ENCODE results near the gene ICE1. TPM values are rescaled to one million over a fixed set of nuclear protein-coding genes. Genes with fewer than 3 reads are reported as not detected.

Gene ICE1
- total and polyA plus RNA-seq, 9 of the 15 experiments (the other 6 are each of a cell fraction or from before 2014, with no cell fraction given) = 4.9 to 47.4 (median 28.2) TPM

GRCh38 chr5:5419291-5420210, 2.9 kb upstream of the ICE1 start (continued):
- TF ChIP-seq TBL1XR1 (IDR thresholded peaks at IDR 0.05; ENCODE audit: low read length in 2 of 2) (peak in 1 of 2 experiments; percentile 29; a peak in 1 of 4 replicates), ZNF282 (CRISPR knock-in tag; IDR thresholded peaks at IDR 0.05) (no peak), HNRNPH1 (optimal IDR thresholded peaks at IDR 0.05; ENCODE audit: low read depth, low read length) (no peak), CHD4 (IDR thresholded peaks at IDR 0.05; ENCODE audit: insufficient read depth, insufficient replicate concordance, low read depth, low read length, poor library complexity, severe bottlenecking) (no peak), HDAC8 (tag; IDR thresholded peaks at IDR 0.05) (no peak), SNIP1 (IDR thresholded peaks at IDR 0.05; ENCODE audit: low read depth) (no peak), STAG1 (CRISPR knock-in tag; IDR thresholded peaks at IDR 0.05; ENCODE audit: borderline replicate concordance) (peak; percentile 21; the same call in 1 of the 2 replicates), REST (IDR thresholded peaks at IDR 0.05; ENCODE audit: borderline replicate concordance) (peak; percentile 70; the same call in 1 of the 2 replicates), REST (CRISPR knock-in tag; IDR thresholded peaks at IDR 0.05; ENCODE audit: low read depth) (no peak), KLF16 (IDR thresholded peaks at IDR 0.05) (peak; percentile 32; the same call in 1 of the 2 replicates), SMC3 (conservative IDR thresholded peaks at IDR 0.05; ENCODE audit: insufficient read depth, low read depth, low read length) (peak; percentile 72), ZNF197 (CRISPR knock-in tag; IDR thresholded peaks at IDR 0.05; ENCODE audit: low read depth) (no peak), FOXM1 (IDR thresholded peaks at IDR 0.05; ENCODE audit: low read depth) (no peak), FOXM1 (CRISPR knock-in tag; IDR thresholded peaks at IDR 0.05; ENCODE audit: low read depth) (no peak), CTBP1 (IDR thresholded peaks at IDR 0.05; ENCODE audit: borderline replicate concordance) (no peak), ZNF507 (tag; conservative IDR thresholded peaks at IDR 0.05) (no peak), ZNF121 (CRISPR knock-in tag; conservative IDR thresholded peaks at IDR 0.05) (no peak), DACH1 (IDR thresholded peaks at IDR 0.05; ENCODE audit: partially characterized antibody) (peak; percentile 87), NCOA1 (IDR thresholded peaks at IDR 0.05; ENCODE audit: low read depth) (no peak), DEAF1 (CRISPR knock-in tag; IDR thresholded peaks at IDR 0.05) (peak; percentile 72)

All from K562 (cell line).